ENCODE measurements around the gene RAB35.

DNA sequence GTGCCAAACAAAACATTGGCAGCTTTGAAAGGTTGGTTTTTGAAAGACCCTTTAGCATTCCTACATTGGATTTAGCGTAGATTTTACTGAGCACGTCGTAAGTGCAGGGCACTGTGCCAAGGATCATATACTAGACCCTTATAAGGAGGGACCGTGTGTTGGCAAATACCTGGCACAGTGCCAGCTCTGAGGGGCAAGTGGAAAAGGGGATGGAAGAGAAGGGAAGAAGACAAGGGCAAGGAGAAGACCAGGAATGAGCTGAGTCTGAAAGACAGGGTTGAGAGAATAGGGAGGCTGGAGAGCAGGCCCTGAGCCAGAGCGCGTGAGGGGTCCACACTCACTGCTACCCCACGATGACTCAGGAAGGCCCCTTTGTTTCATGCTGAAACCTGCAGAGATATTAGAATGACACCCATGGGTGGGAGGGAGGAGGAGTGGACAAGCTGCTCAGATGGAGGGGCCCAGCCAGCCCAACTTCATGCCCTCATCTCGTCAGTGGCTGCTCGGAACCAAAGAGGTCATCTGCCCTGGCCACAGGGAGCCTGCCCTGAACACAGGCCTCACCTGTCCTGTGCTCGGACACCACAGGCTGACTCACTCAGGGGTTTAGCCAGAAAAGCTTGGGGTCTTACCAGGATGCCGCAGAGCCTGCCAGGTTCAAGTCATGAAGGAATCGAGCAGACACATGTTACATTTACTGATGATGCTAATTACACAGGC lies 25.0 kb downstream of the RAB35 start:
- TF ChIP-seq, protein P1, sequence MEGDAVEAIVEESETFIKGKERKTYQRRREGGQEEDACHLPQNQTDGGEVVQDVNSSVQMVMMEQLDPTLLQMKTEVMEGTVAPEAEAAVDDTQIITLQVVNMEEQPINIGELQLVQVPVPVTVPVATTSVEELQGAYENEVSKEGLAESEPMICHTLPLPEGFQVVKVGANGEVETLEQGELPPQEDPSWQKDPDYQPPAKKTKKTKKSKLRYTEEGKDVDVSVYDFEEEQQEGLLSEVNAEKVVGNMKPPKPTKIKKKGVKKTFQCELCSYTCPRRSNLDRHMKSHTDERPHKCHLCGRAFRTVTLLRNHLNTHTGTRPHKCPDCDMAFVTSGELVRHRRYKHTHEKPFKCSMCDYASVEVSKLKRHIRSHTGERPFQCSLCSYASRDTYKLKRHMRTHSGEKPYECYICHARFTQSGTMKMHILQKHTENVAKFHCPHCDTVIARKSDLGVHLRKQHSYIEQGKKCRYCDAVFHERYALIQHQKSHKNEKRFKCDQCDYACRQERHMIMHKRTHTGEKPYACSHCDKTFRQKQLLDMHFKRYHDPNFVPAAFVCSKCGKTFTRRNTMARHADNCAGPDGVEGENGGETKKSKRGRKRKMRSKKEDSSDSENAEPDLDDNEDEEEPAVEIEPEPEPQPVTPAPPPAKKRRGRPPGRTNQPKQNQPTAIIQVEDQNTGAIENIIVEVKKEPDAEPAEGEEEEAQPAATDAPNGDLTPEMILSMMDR (IDR thresholded peaks at IDR 0.05) = no peak
- TF ChIP-seq POLR2A (IDR thresholded peaks at IDR 0.05) = no peak
- no peak for TF ChIP-seq EP300 (IDR thresholded peaks at IDR 0.05)

Measured in ovary (tissue), 3 donors.